Measurements from ENCODE around the gene PPP2R1B. TPM values are rescaled to one million over a fixed set of nuclear protein-coding genes. Genes with fewer than 3 reads are reported as not detected.

The PPP2R1B gene
- total and polyA plus RNA-seq, 2 of the 8 experiments (the other 6 are each of a cell fraction or from before 2014, with no cell fraction given): 25.8 to 87.0 TPM

- Histone ChIP-seq H2BK12ac (ENCODE audit: low read depth, low read length) (no peak overlapping the region), H4K5ac (ENCODE audit: insufficient read length, low read depth, low read length) (no peak overlapping the region), H3K9ac (replicated peaks in 1 of 4; ENCODE audit: extremely low read depth in 1 of 4, low read depth in 3 of 4, low read length in 3 of 4) (no peak overlapping the region), H3K79me2 (ENCODE audit: control insufficient read depth in 1 of 2, insufficient read depth in 2 of 2, low read length in 2 of 2) (no peaks in the 10 kb centered on the region), H3K23me2 (ENCODE audit: low read depth, low read length) (no peaks in the 10 kb centered on the region), H3K4me1 (replicated peaks in 1 of 4; ENCODE audit: control insufficient read depth in 3 of 4, insufficient read depth in 4 of 4, low read length in 3 of 4) (peaks cover 0 to 4% (median under 1%) of the 10 kb centered on the region in 4 experiments; a peak in 1 of 7 replicates), H3K4ac (replicated peaks; ENCODE audit: insufficient read length, low read depth, low read length) (no peak overlapping the region), H3K79me1 (ENCODE audit: low read depth, low read length) (no peaks in the 10 kb centered on the region), H4K91ac (replicated peaks; ENCODE audit: insufficient read length, low read length) (no peak overlapping the region), H3K18ac (ENCODE audit: extremely low read depth, low read length) (no peak overlapping the region), H3K27ac (ENCODE audit: low read depth, low read length) (no peak overlapping the region), H2BK5ac (ENCODE audit: low read depth, low read length) (no peak overlapping the region), H4K8ac (ENCODE audit: extremely low read depth, insufficient read depth, low read length) (no peak overlapping the region), H3K9me3 (ENCODE audit: insufficient read depth in 2 of 2, low read depth in 1 of 2, low read length in 1 of 2) (no peaks in the 10 kb centered on the region), H2BK120ac (replicated peaks; ENCODE audit: low read depth, low read length) (no peak overlapping the region), H2BK15ac (ENCODE audit: low read length) (no peak overlapping the region), H3K4me3 (ENCODE audit: extremely low read depth in 1 of 4, insufficient read depth in 2 of 4, low read depth in 3 of 4, low read length in 4 of 4) (no peak overlapping the region), H3K23ac (ENCODE audit: insufficient read length) (no peak overlapping the region), H3K4me2 (ENCODE audit: insufficient read depth in 1 of 2, low read depth in 2 of 2, low read length in 2 of 2) (no peak overlapping the region), H2BK20ac (ENCODE audit: low read length) (no peak overlapping the region), H3K56ac (replicated peaks; ENCODE audit: insufficient read length, low read depth, low read length) (no peak overlapping the region), H3K36me3 (ENCODE audit: control insufficient read depth in 2 of 4, insufficient read depth in 4 of 4, low read length in 3 of 4) (peaks cover 0 to 3% (median 1%) of the 10 kb centered on the region in 4 experiments; a peak in 2 of 8 replicates), H4K20me1 (replicated peaks in 1 of 2; ENCODE audit: control insufficient read depth in 1 of 2, insufficient read depth in 2 of 2, low read length in 2 of 2) (no peaks in the 10 kb centered on the region), H3K14ac (ENCODE audit: insufficient read length) (no peak overlapping the region), H2AK5ac (ENCODE audit: low read depth, low read length) (no peak overlapping the region), H3K27me3 (replicated peaks in 1 of 4; ENCODE audit: control insufficient read depth in 3 of 4, extremely low read depth in 1 of 4, insufficient read depth in 3 of 4, low read length in 3 of 4) (no peaks in the 10 kb centered on the region), H2AFZ (ENCODE audit: low read length) (no peak overlapping the region)
- ChIA-PET CTCF (ENCODE audit: partially characterized antibody) (no interaction called here), POLR2A (ENCODE audit: partially characterized antibody) (no interaction called here)
- DNase-seq (ENCODE audit: low read depth in 1 of 2, low spot score in 2 of 2) (no peak), FAIRE-seq (no peak)
- WGBS, 2 experiments (ENCODE audit: extremely low coverage in 1 of 2, insufficient coverage in 1 of 2, insufficient read length in 1 of 2, insufficient replicate concordance in 2 of 2, low coverage in 1 of 2, low lambda C conversion rate in 2 of 2, missing lambda C conversion rate in 1 of 2): 95% methylated on average over 1 of the region's 1 CpG; no CpG with 5 or more reads in 1 of the 2 experiments
- TF ChIP-seq TBP (IDR thresholded peaks at IDR 0.05; ENCODE audit: low read depth, low read length) (no peak), MAFK (IDR thresholded peaks at IDR 0.05; ENCODE audit: low read depth, low read length) (no peak)
Measured at GRCh38 chr11:111703576-111703975, 62.6 kb downstream of the PPP2R1B start.

Measured in H1 (cell line).